Measurements from ENCODE around the gene RCC1. TPM values are rescaled to one million over a fixed set of nuclear protein-coding genes. Genes with fewer than 3 reads are reported as not detected.

The RCC1 gene
- 24.3 and 36.9 TPM in 2 replicates for total RNA-seq

GRCh38 chr1:28505406-28506187 lies at the start of gene RCC1:
Gene RCC1 (plus strand): TSS chr1:28506043. CDS start chr1:28529867, 23,824 bp downstream.

GRCh38 chr1:28552758-28553663 lies 47.2 kb downstream of the RCC1 start, which contains the start of gene TRNAU1AP:
Gene TRNAU1AP (plus strand): TSS chr1:28553085. CDS start chr1:28553111, 26 bp downstream.

Other genes with a start within 250 kb of the RCC1 start
- gene SESN2, start 246.5 kb upstream of the RCC1 start, total RNA-seq: 12.6 and 14.2 TPM in 2 replicates
- 22.1 and 29.9 TPM in 2 replicates for gene MED18, start 177.0 kb upstream of the RCC1 start, total RNA-seq
- 3.9 and 4.9 TPM in 2 replicates for gene PHACTR4, start 136.3 kb upstream of the RCC1 start, total RNA-seq
- 23.5 and 24.0 TPM in 2 replicates for gene TRNAU1AP, start 47.0 kb downstream of the RCC1 start, total RNA-seq
- 3.6 and 3.8 TPM in 2 replicates for gene RAB42, start 86.2 kb downstream of the RCC1 start, total RNA-seq
- gene TAF12, start 137.0 kb downstream of the RCC1 start, total RNA-seq: 53.9 and 70.2 TPM in 2 replicates
- not detected in 2 replicates for gene RNU11, start 142.6 kb downstream of the RCC1 start, total RNA-seq
- 4.1 and 5.5 TPM in 2 replicates for gene GMEB1, start 162.7 kb downstream of the RCC1 start, total RNA-seq
- 33.0 and 35.3 TPM in 2 replicates for gene YTHDF2, start 230.9 kb downstream of the RCC1 start, total RNA-seq

All from bronchial smooth muscle cell (primary cell).